Hepatocyte (in vitro differentiated cells): ENCODE data around the gene ADAMTS19.

Source experiments
- EZH2phosphoT487 ChIP-seq: fragments of 200-600 bp; sonication (generic); IDR thresholded peaks from one replicate; pipeline ENCODE4 v1.6.1; 2018; ENCODE audit warnings: antibody characterized with exemption, mild to moderate bottlenecking, low read depth, moderate library complexity; ENCODE audit not compliant: unreplicated experiment, severe bottlenecking
- TF ChIP-seq, protein P1 (sequence below): fragments of 200-600 bp; sonication (generic); IDR thresholded peaks from 2 replicates; pipeline ENCODE4 v1.5.1; 2016; ENCODE audit warnings: antibody characterized with exemption, mild to moderate bottlenecking; ENCODE audit not compliant: poor library complexity

DNA sequence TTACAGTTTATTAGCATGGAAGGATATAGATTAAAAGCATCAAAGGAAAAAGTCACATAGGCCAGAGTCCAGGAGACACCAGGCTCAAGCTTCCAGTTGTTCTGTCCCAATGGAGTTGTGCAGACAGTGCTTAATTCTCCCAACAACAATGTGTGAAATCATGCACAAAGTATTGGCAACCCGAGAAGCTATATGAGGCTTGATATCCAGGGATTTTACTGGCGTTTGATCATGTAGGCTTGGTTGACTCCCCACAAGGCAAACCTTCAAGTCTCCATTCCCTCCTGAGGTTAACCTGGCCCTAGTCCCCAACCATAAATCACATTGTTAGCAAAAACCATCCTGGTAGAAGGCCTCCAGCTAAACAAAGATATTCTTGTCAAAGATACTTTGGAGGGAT lies 141.5 kb downstream of the ADAMTS19 start:
- no peak for TF ChIP-seq EZH2phosphoT487
- TF ChIP-seq, protein P1, sequence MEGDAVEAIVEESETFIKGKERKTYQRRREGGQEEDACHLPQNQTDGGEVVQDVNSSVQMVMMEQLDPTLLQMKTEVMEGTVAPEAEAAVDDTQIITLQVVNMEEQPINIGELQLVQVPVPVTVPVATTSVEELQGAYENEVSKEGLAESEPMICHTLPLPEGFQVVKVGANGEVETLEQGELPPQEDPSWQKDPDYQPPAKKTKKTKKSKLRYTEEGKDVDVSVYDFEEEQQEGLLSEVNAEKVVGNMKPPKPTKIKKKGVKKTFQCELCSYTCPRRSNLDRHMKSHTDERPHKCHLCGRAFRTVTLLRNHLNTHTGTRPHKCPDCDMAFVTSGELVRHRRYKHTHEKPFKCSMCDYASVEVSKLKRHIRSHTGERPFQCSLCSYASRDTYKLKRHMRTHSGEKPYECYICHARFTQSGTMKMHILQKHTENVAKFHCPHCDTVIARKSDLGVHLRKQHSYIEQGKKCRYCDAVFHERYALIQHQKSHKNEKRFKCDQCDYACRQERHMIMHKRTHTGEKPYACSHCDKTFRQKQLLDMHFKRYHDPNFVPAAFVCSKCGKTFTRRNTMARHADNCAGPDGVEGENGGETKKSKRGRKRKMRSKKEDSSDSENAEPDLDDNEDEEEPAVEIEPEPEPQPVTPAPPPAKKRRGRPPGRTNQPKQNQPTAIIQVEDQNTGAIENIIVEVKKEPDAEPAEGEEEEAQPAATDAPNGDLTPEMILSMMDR, result no peak
